ENCODE results near the gene DNMT3A.

- TF ChIP-seq TEAD4 (IDR thresholded peaks at IDR 0.05; ENCODE audit: low read depth, low read length) (no peak), CTCF (IDR thresholded peaks at IDR 0.05; ENCODE audit: control extremely low read depth in 1 of 3, insufficient read depth in 1 of 3, low read depth in 1 of 3, low read length in 3 of 3) (no peak), SP1 (IDR thresholded peaks at IDR 0.05; ENCODE audit: low read depth, low read length) (no peak), CHD2 (IDR thresholded peaks at IDR 0.05; ENCODE audit: low read length) (no peak), KDM1A (IDR thresholded peaks at IDR 0.05; ENCODE audit: borderline replicate concordance, low read length) (no peak)
- TF ChIP-seq, protein P1, sequence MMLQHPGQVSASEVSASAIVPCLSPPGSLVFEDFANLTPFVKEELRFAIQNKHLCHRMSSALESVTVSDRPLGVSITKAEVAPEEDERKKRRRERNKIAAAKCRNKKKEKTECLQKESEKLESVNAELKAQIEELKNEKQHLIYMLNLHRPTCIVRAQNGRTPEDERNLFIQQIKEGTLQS (IDR thresholded peaks at IDR 0.05; ENCODE audit: insufficient read depth, low read depth, low read length) = no peak
Observed at GRCh38 chr2:25305775-25306174, 36.0 kb downstream of the DNMT3A start.
